ENCODE data around the gene MECP2.

DNA sequence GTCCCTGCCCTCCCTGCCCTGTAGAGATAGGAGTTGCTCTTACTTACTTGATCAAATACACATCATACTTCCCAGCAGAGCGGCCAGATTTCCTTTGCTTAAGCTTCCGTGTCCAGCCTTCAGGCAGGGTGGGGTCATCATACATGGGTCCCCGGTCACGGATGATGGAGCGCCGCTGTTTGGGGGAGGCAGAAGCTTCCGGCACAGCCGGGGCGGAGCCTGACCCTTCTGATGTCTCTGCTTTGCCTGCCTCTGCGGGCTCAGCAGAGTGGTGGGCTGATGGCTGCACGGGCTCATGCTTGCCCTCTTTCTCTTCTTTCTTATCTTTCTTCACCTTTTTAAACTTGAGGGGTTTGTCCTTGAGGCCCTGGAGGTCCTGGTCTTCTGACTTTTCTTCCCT is 65.4 kb downstream of the MECP2 start:
- no peak for TF ChIP-seq POLR2A (IDR thresholded peaks at IDR 0.05)
- TF ChIP-seq, protein P1, sequence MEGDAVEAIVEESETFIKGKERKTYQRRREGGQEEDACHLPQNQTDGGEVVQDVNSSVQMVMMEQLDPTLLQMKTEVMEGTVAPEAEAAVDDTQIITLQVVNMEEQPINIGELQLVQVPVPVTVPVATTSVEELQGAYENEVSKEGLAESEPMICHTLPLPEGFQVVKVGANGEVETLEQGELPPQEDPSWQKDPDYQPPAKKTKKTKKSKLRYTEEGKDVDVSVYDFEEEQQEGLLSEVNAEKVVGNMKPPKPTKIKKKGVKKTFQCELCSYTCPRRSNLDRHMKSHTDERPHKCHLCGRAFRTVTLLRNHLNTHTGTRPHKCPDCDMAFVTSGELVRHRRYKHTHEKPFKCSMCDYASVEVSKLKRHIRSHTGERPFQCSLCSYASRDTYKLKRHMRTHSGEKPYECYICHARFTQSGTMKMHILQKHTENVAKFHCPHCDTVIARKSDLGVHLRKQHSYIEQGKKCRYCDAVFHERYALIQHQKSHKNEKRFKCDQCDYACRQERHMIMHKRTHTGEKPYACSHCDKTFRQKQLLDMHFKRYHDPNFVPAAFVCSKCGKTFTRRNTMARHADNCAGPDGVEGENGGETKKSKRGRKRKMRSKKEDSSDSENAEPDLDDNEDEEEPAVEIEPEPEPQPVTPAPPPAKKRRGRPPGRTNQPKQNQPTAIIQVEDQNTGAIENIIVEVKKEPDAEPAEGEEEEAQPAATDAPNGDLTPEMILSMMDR (IDR thresholded peaks at IDR 0.05) = no peak

Data from thyroid gland (tissue), 4 donors.